NCI-H510A (cell line): ENCODE results near the gene UGT2A1.
"Not testable (repeated sequence)": the region's sequence is repeated elsewhere in the genome, so short reads cannot be mapped to it uniquely, and the experiment has no call there.

ENCODE experiments used
- DNase-seq: peaks from one replicate; lab custom pipeline; 2025; lab: John Stamatoyannopoulos, UW

The UGT2A1 gene

DNA sequence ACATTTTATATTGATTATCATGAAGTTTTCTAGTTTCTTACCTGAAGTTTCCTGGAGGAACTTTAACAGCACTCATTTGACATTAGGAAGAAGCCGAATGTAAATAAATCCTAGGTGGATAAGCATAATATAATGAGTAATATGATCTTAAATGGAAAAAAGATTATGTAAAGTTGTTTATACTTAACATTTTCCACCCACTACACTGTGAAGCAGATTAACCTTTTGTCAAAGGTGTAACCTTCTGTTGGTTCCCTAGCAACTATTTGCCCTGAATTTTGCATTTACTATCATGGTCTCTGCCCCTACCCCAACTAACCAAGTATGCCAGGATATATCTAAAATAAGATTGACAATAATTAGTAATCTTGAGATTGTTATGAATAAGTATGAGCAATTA, at the start of gene UGT2A1:
Gene UGT2A1, minus strand, starts transcription at position 101 of the 400 bp plus-strand sequence. CDS start 5,603 bp downstream, outside the sequence.
- DNase-seq = no peak

DNA sequence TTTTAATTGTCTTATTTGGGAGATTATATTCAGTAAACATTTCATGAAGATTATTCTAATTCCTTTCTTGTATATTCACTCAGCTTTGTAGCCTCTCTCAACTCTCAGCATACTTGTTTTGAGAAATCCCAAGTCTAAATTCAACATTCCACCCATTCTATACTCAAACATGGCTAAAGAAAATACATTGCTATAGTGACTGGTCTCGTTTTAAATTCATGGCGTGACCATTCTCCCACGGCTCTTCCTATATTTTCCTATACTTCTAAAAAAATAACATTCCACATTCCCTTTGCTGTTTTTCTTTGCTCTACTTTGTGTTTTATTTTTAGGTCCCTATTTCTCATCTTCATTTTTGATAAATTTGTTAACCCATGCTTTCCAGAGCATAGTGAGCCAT, 49.2 kb upstream of the UGT2A1 start:
- DNase-seq = no peak

DNA sequence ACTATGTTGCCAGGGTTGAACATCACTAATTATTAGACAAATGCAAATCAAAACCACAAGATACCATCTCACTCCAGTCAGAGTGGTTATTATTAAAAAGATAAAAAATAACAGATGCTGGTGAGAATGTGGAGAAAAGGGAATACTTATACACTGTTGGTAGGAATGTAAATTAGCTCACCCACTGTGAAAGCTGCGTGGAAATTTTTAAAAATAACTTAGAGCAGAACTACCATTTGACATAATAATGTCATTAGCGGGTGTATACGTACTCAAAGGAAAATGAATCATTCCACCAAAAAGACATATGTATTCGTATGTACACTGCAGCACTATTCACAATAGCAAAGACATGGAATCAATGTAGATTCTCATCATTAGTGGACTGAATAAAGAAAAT, 48.6 kb upstream of the UGT2A1 start:
- DNase-seq = no peak

DNA sequence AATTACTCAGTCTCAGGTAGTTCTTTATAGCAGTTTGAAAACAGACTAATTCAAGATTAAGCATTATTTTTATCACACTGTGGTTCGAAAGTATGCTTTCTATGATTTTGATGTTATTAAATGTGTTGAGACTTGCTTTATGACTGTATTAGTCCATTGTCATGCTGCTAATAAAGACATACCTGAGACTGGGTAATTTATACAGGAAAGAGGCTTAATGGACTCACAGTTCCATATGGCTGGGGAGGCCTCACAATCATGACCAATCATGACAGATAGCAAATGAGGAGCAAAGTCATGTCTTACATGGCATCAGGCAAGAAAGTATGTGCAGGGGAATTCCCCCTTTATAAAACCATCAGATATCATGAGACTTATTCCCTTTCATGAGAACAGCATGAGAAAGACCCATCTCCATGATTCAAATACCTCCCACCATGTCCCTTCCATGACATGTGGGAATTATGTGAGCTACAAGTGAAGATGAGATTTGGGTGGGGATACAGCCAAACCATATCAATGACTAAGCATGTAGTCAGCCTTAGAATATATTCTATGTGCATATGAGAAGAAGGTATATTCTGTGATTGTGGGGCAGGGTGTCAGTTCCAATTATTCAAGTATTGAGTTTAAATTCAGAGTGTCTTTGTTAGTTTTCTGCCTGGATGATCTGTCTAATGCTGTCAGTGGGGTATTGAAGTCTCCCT, 44.6 kb upstream of the UGT2A1 start:
- no peak for DNase-seq

DNA sequence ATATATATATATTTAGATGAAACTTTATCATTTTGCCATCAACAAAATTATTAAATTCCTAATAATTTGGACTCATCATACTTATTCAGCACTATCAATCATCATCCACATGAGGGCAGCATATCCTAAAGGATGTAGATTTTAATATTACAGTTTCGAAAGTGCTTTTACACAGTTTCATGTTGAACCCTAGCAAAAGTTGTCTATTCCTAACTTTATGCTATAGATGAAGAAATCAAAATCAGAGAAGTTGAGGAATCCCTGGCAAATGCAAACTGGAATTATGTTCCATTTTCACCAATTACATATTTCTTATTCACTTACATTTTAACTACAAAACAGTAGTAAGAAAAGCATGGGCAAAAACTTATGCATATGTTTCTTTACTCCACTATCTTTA, 36.6 kb upstream of the UGT2A1 start:
- peak; percentile 4 for DNase-seq

DNA sequence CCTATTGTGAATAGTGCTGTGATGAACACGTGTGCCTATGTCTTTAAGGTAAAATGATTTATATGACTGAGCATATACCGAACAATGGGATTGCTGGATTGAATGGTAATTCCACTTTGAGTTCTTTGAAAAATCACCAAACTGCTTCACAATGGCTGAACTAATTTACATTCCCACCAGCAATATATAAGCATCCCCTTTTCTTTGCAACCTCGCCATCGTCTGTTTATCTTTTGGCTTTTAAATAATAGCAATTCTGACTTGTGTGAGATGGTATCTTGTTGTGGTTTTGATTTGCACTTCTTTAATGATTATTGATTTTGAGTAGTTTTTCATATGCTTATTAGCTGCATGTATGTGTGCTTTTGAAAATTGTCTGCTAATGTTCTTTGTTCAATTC, 31.8 kb upstream of the UGT2A1 start:
- no peak for DNase-seq

DNA sequence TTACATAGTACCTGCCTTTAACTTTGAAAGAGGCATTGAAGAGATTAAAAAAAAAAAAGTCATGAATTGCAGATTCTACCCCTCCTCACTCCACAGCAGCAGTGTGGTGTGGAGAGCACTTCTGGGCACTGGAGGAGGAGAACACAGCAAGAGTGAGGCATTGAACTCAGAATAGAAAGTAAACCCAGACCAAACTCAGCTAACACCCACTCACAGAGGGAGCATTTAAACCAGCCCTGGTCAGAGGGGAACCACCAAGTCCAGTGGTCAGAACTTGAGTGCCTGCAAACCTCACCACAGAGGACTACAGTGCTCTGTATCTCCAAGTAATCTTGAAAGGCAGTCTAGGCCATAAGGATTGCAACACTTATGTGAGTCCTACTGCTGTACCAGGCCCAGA, 15.6 kb upstream of the UGT2A1 start:
- no peak for DNase-seq

DNA sequence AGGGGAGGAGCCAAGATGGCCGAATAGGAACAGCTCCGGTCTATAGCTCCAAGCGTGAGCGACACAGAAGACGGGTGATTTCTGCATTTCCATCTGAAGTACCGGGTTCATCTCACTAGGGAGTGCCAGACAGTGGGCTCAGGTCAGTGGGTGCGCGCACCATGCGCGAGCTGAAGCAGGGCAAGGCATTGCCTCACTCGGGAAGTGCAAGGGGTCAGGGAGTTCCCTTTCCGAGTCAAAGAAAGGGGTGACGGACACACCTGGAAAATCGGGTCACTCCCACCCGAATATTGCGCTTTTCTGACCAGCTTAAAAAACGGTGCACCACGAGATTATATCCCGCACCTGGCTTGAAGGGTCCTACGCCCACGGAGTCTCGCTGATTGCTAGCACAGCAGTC, 11.0 kb upstream of the UGT2A1 start:
- DNase-seq = not testable (repeated sequence)

DNA sequence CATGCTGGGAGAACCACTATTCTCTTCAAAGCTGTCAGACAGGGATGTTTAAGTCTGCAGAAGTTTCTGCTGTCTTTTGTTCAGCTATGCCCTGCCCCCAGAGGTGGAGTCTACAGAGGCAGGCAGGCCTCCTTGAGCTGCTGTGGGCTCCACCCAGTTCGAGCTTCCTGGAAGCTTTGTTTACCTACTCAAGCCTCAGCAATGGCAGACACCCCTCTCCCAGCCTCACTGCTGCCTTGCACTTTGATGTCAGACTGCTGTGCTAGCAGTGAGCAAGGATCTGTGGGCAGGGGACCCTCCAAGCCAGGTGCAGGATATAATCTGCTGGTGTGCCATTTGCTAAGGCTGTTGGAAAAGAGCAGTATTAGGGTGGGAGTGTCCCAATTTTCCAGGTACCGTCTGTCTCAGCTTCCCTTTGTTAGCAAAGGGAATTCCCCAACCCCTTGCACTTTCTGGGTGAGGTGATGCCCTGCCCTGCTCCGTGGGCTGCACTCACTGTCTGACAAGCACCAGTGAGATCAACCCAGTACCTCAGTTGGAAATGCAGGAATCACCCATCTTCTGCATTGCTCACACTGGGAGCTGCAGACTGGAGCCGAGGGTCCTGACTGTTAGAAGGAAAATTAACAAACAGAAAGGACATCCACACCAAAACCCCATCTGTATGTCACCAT, 8.2 kb upstream of the UGT2A1 start:
- not testable (repeated sequence) for DNase-seq

DNA sequence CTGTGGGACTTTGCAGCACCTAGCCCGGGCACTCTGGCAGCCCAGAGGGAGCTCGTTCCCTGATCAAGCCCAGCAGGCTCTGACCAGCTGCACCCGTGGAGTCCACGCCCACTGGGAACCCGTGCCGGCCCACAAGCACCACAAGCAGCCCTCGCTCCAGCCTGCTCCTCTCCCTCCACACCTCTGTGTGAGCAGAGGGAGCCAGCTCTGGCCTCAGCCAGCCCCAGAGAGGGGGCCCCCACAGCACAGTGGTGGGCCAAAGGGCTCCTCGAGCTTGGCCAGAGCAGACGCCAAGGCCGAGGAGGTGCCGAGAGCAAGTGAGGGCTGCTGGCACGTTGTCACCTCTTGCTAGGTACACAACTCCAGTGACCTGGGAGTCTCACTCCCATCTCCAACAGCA, 5.1 kb upstream of the UGT2A1 start:
- no peak for DNase-seq

DNA sequence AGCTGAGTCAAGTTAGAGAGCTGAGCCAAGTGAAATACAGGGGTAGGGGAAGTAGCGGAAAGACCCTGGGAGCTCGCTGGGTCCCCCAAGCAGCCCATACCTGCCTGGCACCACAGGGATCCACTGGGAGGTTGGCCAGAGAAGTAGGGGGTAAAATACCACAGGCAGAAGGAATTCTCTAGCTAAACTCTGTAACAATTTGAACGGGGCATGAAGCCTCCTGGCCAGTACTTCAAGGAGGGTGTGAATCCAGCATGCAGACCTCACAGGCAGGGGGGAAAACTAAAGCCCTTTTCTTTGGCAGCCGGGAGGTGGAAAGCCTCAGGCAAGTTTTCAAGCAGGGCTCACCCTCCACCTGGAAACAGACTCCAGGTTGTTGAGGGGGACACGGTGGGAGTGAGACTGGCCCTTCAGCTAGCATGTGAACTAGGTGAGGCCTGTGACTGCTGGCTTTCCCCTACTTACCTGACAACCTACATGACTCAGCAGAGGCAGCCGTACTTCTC, 3.7 kb upstream of the UGT2A1 start:
- no peak for DNase-seq

DNA sequence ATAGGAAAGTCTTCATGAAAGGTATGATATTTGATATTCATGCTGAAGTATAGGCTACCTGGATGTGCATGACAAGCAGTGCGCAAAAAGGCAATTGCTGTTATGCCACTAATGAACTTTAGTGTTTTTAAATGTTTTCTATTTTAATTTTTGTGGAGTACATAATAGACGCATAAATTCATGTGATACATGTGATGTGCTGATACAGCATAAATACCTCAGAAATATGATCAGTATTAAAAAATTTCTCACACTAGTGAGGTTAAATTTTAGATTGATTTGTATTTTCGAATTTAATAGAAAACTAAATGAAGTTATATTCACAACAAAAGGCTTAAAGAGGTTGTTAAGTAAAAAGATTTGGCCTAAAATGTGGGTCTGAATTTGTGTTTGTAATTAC, 2.2 kb downstream of the UGT2A1 start:
- DNase-seq = no peak

DNA sequence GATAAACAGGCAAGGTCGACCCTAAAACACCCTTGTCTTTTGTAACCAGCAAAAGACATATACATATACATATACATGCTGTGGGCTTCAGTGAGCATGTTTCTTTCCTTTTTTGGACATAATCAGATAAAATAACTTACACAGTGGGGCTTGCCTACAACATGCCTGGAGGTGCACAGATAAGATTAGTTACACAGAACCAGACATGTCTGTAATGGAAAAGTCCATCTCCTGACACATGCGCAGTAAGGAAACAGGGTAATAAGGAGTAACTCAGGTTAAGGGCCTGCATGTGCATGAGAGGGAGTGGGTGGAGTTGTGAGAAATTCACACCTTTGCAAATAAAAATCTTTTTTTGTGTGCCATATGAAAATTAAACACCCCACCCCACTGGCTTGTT, 3.4 kb downstream of the UGT2A1 start:
- no peak for DNase-seq

DNA sequence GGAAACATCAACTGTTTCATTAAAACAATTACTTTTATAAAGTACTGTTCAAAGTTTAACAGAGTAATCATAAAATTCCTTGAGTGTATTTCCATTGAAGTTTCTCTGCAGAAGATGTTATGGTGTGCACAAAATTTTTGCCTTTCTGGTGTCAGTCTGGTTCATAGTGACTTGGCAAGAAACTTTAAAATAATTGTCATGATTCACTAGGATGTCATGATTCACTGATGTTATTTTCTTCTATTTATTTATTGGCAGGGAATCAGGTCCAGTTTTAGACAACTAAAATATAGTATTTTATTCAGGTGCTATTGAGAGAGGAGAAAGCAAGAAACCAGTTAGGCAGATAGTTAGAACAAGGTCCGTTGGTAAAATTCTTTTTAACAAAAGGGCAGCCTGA, 3.8 kb downstream of the UGT2A1 start:
- no peak for DNase-seq

DNA sequence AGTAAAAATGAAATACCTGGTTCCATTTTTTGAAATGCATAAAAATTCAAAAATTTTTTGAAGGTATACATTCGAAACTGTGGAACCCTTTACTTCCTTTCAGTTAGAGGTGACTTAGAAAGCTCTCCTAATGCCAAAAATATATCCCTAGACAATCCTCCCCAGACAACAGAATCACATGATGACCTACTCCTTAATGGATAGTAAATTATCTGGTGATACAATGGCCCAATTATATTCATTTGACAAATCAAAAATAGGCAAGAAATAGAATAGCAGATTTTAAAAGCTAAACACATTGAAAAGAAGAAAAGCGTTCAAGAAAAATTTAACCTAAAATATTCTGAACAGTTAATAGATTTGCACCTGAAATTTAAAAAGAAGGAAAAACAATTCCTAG, 10.1 kb downstream of the UGT2A1 start:
- DNase-seq = no peak

DNA sequence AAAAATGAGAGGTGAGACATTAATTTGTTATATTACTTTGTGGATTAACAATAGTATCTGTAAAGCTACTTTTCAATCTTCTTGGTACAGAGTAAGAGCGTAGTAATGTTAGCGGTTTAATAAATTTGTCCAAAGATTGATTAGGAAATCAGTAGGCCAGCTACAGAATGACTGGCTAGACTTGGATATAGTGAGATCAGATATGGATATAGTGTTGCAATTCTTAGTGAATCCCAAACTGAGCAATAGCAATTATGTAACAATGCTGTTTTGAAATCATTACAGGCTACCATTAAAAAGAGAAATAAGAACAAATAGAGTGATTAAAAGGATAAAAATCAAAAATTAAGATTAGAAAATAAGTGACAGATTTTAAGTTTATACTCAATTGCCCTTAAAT, 12.8 kb downstream of the UGT2A1 start:
- no peak for DNase-seq

DNA sequence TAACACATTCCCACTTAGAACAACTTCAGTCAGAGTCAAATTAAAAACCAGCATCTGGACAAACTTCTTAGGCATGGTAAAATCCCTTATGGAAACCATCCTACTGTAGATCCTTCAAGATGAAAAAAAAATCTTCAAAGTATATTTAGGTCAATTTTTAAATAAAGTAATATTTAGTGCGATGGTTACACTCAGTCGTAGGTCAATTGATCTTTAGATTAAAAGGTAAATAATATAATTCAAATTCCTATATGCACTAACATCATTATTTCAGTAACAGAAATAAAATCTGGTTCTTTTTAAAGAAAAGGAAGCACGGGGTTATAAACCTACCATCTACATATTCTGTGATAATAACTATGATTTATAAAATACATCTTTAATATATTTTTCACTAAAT, 13.5 kb downstream of the UGT2A1 start, which contains the start of gene UGT2A2:
Gene UGT2A2, minus strand, starts transcription at position 101 of the 400 bp plus-strand sequence. Its CDS starts 2 bp downstream, at position 99.
- no peak for DNase-seq

DNA sequence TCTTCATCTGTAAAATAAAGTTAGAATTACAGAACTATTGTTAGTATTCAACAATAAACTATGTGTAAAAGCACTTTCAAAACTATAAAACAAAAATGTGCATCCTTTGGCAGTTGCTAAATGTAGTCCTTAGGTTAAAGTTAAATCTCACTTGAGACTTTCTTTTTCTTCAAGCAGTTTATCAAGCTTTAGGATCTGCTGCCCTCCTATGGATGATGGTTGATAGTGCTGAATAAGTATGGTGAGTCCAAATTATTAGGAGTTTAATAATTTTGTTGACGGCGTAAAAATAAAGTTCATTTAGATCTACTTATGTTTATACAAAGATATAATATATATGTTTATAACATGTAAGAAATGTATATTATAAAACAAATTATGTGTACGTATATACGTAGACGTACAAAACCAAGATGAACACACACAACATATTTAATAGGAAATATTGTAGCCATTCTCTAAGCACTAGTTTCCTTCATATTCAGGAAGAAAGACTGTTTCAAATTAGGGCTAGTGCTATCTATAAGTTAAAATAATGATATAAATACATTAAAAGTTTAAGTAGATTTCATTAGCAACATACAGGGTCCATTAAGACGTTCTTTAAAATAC, 35.9 kb downstream of the UGT2A1 start:
- DNase-seq = no peak

DNA sequence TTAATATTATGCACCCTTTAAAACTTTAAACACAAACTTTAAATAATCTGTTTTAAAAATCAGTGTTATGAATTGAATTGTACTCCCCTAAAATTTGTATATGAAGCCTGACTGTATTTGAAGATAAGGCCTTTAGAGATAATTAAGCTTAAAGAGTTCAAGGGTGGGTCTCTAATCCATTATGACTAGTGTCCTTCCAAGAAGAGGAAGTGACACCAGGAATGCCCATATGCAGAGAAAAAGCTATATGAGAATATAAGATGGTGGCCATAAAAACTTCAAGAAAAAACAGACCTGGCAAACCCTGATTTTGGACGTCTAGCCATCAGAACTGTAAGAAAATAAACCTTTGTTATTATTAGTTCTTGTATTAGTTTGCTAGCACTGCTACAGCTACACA, 42.6 kb downstream of the UGT2A1 start:
- DNase-seq = no peak

DNA sequence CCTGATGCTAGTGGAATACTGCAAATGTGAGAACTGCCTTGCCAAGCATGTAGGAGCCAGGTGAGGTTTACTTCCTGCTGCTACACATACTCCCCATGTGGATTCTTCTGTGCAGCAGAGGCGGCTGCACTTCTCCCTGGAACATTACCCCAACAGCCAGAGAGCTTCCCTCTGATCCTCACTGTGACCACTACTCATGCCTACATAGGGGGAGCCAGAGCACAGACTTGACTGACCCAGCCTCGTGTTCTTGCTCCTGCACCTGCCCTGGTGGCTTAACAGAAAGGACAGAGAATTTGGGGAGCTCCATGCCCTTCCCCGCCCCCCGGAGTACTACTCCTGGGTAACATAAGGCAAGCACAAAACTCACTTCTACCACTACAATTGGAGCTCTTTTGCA, 52.0 kb downstream of the UGT2A1 start:
- DNase-seq = no peak

DNA sequence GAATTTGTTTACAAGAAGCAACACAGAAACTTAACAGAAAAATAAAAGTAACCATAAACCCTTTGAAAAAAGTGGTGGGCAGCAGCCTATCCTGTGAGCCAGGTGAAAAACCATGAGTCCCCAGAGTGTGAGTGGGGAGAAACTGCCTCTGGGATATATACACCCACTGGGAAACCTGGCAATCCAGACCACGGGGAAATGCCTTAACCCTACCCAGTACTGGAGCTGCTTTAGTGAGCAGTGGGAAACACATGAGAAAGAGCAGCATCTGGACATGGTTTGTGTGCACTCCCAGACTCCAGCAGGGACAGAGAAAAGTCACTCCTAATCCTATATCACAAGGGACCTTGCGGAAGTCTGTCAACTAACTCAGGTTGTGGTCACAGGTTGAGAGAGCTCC, 53.0 kb downstream of the UGT2A1 start:
- DNase-seq = no peak

DNA sequence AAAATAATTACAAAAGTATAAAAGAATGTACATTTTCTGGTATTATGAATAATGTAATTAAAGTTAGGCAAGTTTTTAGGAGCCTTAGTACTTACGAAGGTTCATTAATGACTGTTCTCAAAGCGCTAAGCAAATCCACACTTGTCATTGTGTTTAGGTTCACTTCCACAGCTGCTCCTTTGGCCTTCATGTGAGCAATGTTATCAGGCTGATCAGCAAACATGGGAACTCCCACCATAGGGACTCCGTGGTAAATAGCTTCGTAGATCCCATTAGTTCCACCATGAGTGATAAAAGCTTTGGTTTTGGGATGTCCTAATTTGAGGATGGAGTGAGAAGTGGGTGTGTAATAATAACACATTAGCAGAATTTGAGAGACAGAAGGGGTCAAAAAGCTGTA, 58.7 kb downstream of the UGT2A1 start:
- no peak for DNase-seq

DNA sequence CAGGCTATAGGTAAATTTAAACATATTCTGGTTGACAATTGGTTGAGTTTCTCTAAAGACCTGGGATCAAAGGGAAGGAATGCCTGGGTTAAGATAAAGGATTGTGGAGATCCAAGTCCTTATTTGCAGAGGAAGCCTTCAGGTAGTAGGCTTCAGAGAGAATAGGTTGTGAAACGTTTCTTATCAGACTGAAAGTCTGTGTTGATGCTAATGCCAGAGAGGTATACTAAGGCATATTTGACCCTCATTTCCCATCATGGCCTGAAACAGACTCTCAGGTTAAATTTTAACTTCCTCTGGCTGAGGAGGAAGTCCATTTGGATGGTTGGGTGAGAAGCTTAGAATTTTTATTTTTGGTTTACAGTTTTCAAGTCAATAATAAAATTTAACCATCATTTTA, 61.7 kb downstream of the UGT2A1 start:
- no peak for DNase-seq
